Measurements from ENCODE around the gene MEOX1. TPM values are rescaled to one million over a fixed set of nuclear protein-coding genes. Genes with fewer than 3 reads are reported as not detected.

The MEOX1 gene
- total RNA-seq, 1 experiment from 2014 or later = not detected

DNA sequence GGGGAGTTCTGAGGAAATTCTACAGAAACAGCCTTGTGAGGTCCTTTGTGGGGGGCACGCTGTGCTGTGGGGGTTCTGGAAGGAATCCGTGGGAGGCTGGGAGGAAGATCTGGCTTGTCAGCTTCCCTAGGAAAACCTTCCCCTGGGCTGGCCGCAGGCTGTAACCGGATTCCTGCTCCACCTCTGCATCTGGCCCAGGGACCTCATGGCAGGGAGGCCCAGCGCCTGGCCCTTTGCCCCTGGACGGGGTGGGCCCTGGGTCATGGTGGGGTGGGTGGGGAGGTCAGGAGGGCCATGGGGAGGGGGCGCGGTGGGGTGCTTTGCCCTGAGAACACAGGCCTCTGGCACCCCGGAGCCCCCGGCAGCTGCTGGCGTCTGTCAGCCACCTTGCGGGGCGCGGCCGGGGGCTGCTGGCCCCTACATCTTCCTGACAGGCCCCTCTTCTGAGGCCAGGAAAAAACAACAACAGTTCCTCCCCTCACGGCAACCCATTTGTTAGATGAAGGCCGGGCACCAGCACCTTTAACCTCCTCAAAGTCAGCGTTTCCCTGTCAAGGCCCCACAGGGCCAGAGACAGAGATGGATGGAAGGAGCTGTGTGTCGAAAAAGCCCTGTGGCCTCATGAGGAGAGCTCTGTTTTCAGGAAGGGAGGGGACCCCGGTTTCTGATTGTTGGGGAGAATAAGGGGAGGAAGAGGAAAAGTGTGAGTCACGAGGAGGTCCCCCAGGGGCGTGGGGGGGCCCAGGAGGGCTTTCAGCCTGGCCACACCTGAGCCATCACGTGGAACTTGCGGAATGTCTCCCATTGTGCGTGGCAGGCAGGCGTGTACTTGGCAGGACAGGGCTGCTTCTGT lies 3.6 kb upstream of the MEOX1 start:
- no peaks in the 10 kb centered on the region for H3K9me3 Mint-ChIP-seq (ENCODE audit: low read depth, unreplicated experiment)
- no peak overlapping the region for H3K4me3 Mint-ChIP-seq (ENCODE audit: low read depth, unreplicated experiment)
- intact Hi-C loops (cut with micrococcal nuclease; ENCODE audit: unreplicated experiment) = no loop called here
- H3K27ac Mint-ChIP-seq (ENCODE audit: unreplicated experiment) = no peak overlapping the region
- peaks cover 51% of the 10 kb centered on the region for H3K27me3 Mint-ChIP-seq (ENCODE audit: unreplicated experiment)
- H3K4me1 Mint-ChIP-seq (ENCODE audit: low read depth, unreplicated experiment) = peaks cover 19% of the 10 kb centered on the region
- H3K36me3 Mint-ChIP-seq (ENCODE audit: insufficient read depth, unreplicated experiment) = no peaks in the 10 kb centered on the region
- TF ChIP-seq, protein P1, sequence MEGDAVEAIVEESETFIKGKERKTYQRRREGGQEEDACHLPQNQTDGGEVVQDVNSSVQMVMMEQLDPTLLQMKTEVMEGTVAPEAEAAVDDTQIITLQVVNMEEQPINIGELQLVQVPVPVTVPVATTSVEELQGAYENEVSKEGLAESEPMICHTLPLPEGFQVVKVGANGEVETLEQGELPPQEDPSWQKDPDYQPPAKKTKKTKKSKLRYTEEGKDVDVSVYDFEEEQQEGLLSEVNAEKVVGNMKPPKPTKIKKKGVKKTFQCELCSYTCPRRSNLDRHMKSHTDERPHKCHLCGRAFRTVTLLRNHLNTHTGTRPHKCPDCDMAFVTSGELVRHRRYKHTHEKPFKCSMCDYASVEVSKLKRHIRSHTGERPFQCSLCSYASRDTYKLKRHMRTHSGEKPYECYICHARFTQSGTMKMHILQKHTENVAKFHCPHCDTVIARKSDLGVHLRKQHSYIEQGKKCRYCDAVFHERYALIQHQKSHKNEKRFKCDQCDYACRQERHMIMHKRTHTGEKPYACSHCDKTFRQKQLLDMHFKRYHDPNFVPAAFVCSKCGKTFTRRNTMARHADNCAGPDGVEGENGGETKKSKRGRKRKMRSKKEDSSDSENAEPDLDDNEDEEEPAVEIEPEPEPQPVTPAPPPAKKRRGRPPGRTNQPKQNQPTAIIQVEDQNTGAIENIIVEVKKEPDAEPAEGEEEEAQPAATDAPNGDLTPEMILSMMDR (IDR thresholded peaks at IDR 0.05; ENCODE audit: unreplicated experiment) = no peak
- DNase-seq = no peak
- no TSS peak for BruUV-seq (replicated peaks)
- CTCF ChIA-PET = interaction anchor here (0.8 to 1.5 kb wide), 4 partner anchors 9 to 89 kb away, joined by 3 to 5 read pairs (median 4); no protein-coding TSS in a partner anchor

DNA sequence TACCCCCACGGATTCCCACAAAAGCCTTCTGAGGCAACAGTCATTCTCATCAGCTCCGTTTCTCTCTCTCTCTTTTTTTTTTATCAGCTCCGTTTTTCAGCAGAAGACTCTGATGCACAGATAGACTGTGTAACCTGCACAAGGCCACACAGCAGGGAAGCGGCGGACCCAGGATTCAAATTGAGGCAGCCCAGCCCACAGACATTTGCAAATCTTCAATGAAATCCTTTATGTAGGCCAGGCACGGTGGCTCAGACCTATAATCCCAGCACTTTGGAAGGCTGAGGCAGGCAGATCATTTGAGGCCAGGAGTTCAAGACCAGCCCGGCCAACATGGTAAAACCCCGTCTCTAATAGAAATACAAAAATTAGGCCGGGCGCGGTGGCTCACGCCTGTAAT lies 2.4 kb upstream of the MEOX1 start:
- no peak for DNase-seq
- Mint-ChIP-seq H3K4me1 (ENCODE audit: low read depth, unreplicated experiment) (peaks cover 8% of the 10 kb centered on the region), H3K36me3 (ENCODE audit: insufficient read depth, unreplicated experiment) (no peaks in the 10 kb centered on the region), H3K27me3 (ENCODE audit: unreplicated experiment) (peaks cover 63% of the 10 kb centered on the region), H3K9me3 (ENCODE audit: low read depth, unreplicated experiment) (no peaks in the 10 kb centered on the region), H3K27ac (ENCODE audit: unreplicated experiment) (no peak overlapping the region), H3K4me3 (ENCODE audit: low read depth, unreplicated experiment) (no peak overlapping the region)
- intact Hi-C loops (cut with micrococcal nuclease; ENCODE audit: unreplicated experiment) = no loop called here
- CTCF ChIA-PET = interaction anchor here (0.7 kb wide), 1 partner anchor 20 kb away, joined by 6 read pairs; no protein-coding TSS in a partner anchor
- BruUV-seq (replicated peaks) = no TSS peak
- TF ChIP-seq, protein P1 (IDR thresholded peaks at IDR 0.05; ENCODE audit: unreplicated experiment) = no peak

DNA sequence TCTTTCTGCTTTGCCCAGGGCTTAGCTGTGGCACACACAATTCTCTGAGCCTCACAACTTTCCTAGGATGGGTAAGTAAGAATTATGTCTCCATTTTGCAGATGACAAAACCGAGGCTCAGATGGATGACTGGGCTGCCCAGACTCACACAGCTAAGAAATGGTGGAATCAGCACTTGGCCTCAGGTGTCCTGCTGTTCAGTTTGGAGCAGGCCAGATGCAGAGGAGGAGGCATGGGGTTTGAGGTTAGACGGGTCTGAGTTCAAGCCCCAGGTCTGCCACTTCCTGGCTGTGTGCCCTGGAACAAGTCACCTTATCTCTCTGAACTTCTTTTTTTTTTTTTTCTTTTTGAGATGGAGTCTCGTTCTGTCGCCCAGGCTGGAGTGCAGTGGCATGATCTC lies 1.7 kb upstream of the MEOX1 start:
- DNase-seq = no peak
- Mint-ChIP-seq H3K27ac (ENCODE audit: unreplicated experiment) (no peak overlapping the region), H3K9me3 (ENCODE audit: low read depth, unreplicated experiment) (no peaks in the 10 kb centered on the region), H3K27me3 (ENCODE audit: unreplicated experiment) (peaks cover 65% of the 10 kb centered on the region), H3K4me1 (ENCODE audit: low read depth, unreplicated experiment) (peaks cover 7% of the 10 kb centered on the region), H3K4me3 (ENCODE audit: low read depth, unreplicated experiment) (no peak overlapping the region), H3K36me3 (ENCODE audit: insufficient read depth, unreplicated experiment) (no peaks in the 10 kb centered on the region)
- BruUV-seq (replicated peaks) = no TSS peak
- intact Hi-C loops (cut with micrococcal nuclease; ENCODE audit: unreplicated experiment) = no loop called here
- TF ChIP-seq, protein P1 (IDR thresholded peaks at IDR 0.05; ENCODE audit: unreplicated experiment) = no peak
- CTCF ChIA-PET = no interaction called here

DNA sequence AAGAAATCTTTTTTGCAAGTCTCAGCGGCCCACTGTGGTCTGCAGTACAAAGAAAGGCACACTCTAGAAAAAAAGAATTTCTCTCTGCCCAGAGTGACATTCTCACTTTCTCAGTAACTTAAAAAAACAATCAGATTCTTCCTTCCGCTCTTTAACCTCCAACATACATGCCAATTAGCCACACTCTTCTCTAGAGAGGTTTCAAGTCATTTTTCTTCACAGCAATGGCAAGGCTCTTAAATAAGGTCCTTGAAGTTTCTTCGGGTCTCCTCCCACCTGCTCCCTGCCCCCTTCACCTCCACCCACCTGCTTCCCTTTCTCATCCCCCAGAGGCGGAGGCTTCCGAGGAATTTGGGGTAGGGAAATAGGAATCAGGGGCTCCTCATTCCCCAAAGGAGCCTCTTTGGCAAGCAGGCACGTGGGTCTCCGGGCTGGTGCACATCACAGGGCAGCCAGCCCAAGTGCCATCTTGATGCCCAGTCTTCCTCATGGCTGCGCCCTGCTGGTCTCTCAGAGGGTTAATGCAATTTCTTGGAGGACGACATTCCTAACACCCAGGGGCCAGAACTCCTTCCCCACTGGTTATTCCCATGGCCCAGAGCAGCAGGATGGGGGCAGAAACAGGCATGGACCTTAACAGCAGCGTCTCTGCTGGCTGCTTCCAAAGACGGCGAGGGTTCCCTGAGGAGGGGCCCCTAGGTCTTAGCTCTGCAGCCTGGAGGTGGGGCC lies 855 bp upstream of the MEOX1 start:
- intact Hi-C loops (cut with micrococcal nuclease; ENCODE audit: unreplicated experiment) = no loop called here
- Mint-ChIP-seq H3K27me3 (ENCODE audit: unreplicated experiment) (peaks cover 66% of the 10 kb centered on the region), H3K36me3 (ENCODE audit: insufficient read depth, unreplicated experiment) (no peaks in the 10 kb centered on the region), H3K9me3 (ENCODE audit: low read depth, unreplicated experiment) (no peaks in the 10 kb centered on the region), H3K4me1 (ENCODE audit: low read depth, unreplicated experiment) (no peaks in the 10 kb centered on the region), H3K4me3 (ENCODE audit: low read depth, unreplicated experiment) (no peak overlapping the region), H3K27ac (ENCODE audit: unreplicated experiment) (no peak overlapping the region)
- CTCF ChIA-PET = interaction anchor here (0.5 to 1.0 kb wide), 2 partner anchors 86 to 100 kb away, joined by 4 to 7 read pairs; no protein-coding TSS in a partner anchor
- no TSS peak for BruUV-seq (replicated peaks)
- TF ChIP-seq, protein P1 (IDR thresholded peaks at IDR 0.05; ENCODE audit: unreplicated experiment) = no peak
- no peak for DNase-seq

Data from Calu3 (cell line).